Measurements from ENCODE around the gene HOXB3.

The HOXB3 gene

GRCh38 chr17:48500435-48501426, 89.3 kb downstream of the HOXB3 start:
- DNase-seq (ENCODE audit: low read depth) = no peak

- no peak for DNase-seq (ENCODE audit: low read depth)
These were observed 90.2 kb downstream of the HOXB3 start for GRCh38 chr17:48499735-48500434.

- no peak for DNase-seq (ENCODE audit: low read depth)
These were observed 90.8 kb downstream of the HOXB3 start for GRCh38 chr17:48499248-48499647.

Measured in stimulated activated CD8-positive, alpha-beta memory T cell treated with anti-CD3 and anti-CD28 coated beads, Interleukin-12 subunit alpha, Interleukin-12 subunit beta, amount 100 ng/mL, for 4 hours (primary cell).